Measurements from ENCODE around the gene NME4.

NME4 gene

DNA sequence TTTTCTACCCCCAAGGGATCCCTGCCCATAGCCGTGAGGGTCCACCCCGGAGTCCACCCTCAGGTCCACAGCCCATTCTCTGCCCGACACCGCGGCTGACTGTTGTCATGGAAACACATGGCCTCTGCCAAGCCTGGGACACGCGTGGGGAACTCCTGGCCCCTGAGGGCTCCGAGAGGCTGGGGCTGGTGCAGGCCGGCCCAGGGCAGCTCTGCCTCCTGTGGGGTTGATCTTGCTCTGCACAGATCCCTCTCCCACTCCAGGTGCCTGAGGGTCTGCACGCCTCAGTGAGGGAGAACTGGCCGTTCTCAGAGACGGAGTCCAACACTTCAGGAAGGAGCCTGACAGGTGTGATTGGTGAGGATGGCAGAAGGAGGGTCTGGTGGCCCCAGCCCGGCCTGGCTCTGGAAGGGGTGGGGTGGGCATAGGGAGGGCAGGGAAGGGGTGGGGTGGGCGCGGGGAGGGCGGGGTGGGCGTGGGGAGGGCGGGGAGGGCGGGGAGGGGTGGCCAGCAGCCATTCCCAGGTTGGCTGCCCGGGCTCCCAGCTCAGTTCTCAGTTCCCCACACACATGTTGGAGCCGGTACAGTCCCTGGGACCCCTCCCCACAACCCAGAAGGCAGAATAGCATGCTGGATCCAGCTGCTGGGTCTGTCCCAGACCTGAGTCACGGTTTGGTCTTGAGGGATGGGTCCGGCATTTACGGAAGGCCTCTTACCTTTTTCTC, 33.1 kb upstream of the NME4 start:
- DNase-seq (ENCODE audit: low read depth): no peak

DNA sequence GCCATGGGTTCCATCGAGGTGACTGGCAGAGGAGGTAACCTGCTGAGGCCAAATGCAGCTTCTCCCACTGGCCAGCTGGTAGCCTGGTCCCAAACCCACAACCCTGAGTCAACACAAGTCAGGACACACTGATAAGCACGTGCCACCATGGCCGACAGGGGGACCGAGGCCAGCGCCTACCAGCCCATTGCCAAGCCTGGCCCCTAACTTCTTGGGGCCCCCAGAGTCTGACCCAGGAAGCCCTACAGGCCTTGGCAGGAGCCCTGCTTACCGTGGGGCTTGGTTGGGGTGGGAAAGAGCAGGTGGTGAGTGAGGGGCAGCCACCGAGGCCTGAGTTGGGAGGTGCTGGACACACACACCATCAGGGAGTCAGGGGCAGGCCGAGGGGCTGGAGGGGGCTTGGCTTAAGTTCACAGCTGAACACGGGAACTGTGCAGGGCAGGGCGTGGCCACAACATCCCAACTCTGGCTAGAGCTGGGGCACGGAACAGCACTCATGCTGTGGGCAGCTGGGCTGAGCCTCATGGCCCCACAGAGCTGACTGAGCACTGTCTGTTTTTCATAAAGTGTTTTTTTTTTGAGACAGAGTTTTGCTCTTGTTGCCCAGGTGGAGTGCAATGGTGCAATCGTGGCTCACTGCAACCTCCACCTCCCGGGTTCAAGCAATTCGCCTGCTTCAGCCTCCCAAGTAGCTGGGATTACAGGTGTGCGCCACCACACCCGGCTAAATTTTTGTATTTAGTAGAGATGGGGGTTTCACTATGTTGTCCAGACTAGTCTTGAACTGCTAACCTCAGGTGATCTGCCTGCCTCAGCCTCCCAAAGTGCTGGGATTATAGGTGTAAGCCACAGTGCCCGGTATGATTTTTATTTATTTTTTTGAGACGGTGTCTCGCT, 32.2 kb upstream of the NME4 start:
- no peak for DNase-seq (ENCODE audit: low read depth)

DNA sequence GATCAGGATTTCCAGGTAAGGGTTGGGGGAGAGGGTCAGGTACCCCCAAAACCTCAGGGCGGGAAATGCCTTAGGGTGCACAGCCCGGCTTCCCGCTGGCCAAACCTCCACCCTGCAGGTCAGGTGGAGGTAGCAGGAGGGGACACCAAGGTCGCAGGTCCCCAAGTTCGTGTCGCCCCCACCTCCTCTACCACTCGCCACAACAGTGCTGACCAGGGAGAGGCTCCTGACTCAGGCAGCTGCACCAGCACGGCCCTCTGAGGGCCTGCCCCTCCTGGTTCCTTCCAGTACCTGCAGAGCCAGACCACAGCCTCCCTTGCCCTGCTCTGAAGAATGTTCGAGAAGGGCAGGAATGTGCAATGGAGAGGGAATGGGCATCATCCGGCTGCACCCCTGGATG, 30.5 kb upstream of the NME4 start:
- no peak for DNase-seq (ENCODE audit: low read depth)

DNA sequence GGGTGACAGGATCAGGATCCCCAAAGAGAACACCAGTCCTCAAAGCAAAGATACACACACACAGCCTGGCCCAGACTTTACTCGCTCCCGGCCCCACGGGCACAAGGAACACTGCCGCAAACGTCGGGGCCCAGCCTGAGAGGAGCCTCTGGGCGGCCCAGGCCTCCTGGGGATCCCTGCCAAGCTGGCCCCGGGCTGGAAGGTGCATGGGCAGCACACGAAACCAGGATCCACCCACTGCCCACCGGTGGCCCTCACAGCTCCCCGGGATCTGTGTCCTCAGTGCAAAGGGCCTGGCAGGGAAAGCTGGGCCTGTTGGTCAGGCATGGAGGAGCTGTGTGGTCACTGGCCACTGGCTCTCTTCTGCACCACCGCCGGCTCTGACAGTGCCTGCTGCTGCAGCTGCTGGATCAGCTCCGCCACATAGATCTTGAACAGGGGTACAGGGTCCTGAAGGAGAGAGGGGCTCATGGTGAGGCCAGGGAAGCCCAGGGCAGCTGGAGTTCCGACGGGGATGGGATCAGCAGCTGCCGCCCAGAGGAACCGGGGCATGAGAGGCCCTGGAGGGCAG, 29.6 kb upstream of the NME4 start:
- DNase-seq (ENCODE audit: low read depth): no peak

DNA sequence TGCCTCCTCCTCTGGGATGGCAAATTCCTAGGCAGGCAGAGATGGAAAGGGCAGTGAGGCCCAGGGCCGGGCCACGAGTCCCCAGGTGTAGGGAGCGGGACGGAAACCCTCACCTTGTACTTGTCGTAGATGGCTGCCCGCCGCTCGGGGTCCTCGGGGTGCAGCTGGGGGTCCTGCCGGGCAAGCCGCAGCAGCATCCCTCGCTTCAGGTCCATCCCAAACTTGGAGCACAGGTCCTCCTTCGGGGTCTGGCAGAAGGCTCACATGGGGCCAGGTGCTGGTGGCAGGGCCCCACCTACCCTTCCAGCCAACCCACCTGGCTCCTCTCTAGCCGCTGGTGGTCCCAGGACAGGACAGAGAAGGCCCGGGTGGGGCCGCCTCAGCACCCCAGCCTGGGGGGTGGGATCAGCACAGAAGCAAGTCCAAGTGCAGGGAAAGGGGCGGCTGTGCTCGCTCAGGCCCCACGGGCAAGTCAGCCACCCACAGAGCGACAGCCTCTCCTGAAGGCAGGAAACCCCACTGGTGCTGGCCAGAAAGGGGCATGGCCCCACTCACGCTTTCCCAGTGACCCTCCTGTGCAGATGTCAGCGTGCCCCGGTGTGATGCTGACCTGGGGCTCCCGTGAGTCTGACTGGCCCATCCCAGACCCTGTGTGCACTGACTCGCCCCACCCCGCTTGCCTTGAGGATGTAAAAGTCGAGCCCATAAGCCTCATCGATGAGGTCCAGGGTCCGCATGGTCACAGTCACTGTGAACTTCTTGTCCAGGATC, 28.4 kb upstream of the NME4 start:
- no peak for DNase-seq (ENCODE audit: low read depth)

DNA sequence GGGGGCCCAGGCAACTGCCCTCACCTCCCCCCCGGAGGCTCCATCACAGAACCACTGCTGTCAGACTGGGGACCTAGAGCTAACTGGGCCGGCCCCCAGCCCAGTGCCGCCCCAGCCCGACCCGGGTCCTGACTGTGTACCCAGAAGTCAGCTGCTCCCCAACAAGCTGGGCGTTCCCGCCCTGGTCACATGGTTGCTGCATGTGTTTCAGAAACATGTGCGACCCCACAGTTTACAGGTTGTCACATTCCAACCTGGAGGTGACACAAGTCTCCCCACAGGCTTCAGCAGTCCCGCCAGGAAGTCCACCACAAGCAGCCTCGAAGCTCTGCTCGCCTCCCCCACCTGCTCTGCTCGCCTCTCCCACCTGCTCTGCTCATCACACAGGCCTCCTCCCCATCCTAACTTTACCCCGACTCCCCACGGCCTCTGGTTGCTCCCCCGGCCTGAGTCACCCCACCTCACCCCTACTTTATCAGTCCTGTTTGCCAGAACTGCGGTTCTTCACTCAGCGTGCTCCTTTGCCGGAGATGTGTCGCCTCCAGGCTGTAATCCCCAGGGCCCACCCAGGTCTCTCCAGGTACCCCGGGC, 27.6 kb upstream of the NME4 start:
- DNase-seq (ENCODE audit: low read depth): no peak

DNA sequence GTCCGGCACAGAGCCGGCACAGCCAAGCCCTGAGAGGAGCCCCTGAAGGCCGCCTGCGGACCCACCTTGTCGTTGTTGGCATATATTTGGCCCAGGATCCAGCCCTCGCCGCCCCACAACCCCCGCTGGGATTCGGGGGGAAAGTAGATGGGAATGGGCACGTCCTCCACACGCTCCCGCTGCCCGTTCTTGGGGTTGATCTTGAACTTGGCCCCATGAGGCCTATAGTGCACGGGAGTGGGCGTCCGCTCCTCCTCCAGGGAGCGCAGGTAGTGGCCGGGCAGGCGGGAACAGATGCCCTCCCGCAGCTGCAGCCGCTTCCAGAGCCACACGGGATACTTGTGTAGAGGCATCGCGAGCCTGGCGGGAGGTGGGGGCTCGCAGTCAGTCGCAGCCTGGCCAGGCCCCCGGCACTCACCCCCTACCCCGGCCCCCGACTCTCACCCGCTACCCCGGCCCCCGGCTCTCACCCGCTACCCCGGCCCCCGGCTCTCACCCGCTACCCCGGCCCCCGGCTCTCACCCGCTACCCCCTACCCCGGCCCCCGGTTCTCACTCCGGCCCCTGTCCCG, 27.0 kb upstream of the NME4 start:
- no peak for DNase-seq (ENCODE audit: low read depth)

DNA sequence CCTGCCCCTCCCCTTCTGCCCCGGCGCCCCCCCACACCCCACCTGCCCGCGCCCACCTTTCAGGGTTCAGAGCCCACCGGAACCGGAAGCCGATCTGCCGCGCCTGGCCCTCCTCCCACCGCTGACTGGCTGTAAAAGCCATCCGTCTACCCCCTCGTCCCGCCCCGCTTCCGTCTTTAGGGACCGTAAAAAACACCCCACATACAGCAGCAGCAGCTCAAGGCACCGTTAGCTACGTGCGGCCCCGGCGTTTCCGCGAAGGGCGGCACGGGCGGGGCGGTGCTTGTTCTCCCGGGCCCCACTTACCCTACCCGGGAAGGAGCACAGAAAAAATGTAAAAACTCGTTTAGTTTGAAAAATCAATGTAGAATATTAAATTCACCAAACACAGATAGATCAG, 26.6 kb upstream of the NME4 start, which contains the start of gene MRPL28:
MRPL28 (minus strand) TSS at position 96 of the 400 bp plus-strand sequence. CDS start 320 bp downstream, outside the sequence.
- peak; percentile 88 for DNase-seq (ENCODE audit: low read depth)

DNA sequence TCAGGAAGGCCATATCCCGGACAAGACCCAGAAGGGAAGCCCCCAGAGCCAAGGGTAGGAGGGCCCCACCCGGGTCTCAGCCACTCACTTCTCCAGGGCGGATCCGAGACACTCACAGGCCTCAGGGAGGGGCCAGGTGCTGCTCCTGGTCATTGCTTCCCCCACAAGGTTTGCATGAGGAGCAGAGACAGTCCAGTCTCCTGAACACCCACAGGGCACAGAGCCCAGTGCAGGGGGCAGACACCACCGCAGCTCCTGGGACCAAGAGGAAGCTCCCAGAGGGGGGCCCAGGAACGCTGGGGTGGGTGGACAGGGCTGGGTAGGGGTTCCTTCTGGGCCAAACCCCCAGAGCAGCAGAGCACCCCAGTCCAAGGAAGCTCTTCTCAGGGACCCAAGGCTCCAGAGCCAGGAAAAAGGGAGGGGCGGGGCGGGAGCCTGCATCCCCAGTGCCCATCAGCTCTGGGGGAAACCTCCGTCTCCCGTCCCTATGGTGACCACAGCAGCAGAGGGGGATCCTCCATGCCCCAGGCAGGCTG, 26.0 kb upstream of the NME4 start:
- no peak for DNase-seq (ENCODE audit: low read depth)

DNA sequence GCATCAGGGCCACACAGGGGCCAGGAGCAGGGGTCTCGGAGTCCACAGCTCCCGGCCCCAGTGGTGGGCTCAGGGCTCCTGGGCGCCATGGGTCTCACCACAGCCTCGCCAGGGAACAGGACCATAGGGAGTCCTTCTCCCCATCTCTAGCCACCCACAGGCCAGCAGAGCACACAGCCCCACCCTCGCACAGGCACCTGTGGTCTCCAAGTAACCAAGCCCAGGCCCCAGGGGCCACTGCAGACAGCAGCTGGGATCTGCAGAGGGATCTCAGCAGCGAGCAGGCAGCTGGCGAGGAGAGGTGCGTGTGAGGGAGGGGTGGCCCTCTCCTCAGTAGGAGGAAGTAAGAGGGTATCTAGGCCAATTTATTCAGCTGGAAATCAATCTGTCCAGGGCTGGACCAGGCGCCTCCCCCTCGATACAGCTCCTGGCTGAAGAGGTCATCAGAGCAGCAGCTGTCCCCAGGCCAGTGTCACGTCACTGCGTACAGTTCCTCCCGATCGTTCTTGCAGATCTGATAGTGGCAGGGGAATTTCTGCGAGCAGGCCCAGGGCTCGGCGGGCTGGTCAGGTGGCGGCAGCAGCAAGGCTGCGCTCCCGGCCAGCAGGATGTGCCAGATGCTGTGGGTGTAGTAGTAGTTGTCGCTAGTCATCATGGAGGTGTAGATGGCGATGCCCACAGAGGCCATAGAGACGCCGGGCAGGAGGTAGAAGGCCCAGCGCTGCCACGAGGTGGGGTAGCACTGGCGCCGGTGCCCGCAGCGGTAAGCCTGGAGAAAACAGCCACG, 25.3 kb upstream of the NME4 start:
- no peak for DNase-seq (ENCODE audit: low read depth)

DNA sequence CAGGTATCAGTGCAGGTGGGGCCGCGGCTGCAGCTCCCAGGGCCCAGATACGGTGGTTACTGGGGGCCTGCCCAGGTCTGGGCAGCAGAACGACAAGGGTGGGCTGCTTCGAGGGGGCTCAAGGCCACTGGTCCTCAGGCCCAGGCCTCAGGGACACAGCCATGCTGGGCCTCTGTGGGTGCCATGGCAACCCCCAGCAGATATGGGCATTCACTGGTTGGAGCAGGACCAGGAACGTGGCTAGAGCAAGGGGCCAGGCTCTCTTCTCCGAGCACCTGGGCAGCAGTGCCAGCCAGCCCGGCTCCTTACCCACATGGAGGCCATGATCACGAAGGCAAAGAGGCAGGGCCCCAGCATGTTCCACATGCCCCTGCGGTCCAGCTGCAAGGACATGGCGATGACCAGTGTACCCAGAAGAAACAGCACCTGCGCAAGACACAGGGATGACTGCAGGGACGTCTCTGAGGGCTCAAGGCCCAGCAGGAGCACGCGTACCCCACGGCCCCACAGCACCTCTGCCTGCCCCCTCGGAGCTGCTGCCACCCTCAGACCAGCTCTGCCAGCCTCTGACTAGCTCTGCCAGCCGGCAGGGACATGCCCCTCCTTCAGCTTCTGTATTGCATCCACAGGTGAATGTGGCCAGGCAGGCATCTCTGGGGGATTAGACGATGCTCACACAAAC, 24.6 kb upstream of the NME4 start:
- no peak for DNase-seq (ENCODE audit: low read depth)

DNA sequence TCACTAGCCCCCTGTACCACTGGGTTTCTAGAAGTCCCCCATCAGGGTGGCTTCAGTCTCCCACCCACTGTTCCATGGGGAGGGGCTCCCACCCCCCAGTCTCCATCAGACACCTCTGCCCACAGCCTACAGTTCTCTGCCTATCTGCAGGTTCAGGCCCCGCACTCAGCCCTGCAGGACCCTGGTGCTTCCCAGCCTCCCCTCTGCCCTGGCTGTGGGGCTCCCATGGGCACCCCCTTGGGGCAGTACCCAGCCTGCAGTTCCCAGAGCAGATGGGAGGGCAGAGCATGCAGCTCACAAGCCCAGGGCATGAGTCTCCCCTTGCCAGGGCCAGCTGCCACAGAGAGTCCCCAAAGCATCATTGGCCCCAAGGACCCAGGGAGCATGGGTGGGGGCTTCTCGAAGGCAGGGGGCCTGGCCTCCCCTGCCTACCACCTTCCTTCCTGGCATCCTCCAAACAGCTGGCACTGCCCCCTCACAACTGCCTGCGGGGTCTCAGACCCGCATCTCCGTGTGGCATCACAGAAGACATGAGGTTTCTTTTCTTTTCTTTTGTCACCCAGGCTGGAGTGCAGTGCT, 23.9 kb upstream of the NME4 start:
- DNase-seq (ENCODE audit: low read depth): no peak

DNA sequence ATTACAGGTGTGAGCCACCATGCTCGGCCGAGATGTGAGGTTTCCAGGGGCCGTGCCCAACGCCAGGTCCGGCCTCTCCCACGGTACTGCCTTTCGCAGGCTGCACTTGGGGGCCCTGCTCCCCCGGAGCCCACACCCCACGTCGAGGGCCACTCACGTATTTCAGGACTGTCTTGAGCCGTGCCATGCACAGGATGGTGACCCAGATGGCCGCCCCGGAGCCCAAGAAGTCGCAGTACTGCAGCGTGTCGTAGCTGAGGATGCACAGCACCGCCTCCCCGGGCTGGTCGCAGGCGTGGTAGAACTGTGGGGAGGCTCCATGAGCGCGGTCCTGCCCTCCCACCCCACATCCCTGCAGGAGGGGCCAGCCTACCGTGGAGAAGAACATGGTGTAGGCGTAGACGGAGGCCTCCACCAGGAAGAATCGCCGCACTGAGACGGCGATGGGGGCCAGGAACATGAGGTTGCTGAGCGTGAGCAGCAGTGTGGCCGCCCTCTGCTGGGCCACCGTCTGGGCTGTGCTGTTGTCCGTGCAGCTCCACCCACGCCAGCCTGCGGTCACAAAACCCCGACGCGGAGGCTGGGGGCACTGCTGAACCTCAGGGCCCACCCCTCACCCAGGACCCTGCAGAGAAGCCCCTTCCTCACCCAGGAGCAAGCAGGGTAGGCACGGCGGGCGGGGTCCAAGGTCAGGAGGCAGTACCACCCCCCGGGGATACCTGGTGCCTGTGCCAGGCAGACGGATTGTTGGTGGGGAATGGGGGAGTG, 23.0 kb upstream of the NME4 start:
- no peak for DNase-seq (ENCODE audit: low read depth)

DNA sequence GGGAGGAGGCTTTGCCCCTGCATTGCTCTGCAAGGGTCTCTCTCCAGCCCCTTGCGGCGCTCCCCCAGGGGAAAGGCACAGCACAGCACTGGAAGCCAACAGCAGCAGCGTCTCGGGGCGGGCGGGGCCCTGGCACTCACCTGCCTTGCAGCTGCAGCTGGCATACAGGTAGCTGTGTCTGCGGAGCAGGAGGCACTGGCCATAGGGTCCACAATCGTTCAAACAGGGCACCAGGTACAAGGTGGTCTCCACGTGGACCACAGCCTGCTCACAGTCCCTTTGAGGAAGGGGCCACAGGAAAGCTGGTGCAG, 22.4 kb upstream of the NME4 start:
- DNase-seq (ENCODE audit: low read depth): no peak

DNA sequence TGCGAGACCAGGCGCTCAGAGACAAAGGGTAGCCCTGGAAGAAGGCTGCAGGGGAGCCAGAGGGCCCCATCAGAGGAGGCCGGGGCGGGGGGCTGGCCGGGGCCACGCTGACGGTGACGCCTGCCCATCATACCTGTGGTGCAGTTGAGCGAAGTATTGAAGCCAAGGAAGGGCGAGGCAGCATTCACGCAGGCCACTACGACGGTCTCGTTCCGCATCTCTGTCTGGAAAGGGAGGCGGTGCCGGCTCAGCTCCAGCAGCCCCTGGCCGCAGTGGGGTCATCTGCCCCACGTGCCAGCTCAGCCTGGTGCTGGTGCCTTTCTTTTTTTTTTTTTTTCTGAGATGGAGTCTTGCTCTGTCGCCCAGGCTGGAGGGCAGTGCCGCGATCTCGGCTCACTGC, 21.8 kb upstream of the NME4 start:
- no peak for DNase-seq (ENCODE audit: low read depth)

DNA sequence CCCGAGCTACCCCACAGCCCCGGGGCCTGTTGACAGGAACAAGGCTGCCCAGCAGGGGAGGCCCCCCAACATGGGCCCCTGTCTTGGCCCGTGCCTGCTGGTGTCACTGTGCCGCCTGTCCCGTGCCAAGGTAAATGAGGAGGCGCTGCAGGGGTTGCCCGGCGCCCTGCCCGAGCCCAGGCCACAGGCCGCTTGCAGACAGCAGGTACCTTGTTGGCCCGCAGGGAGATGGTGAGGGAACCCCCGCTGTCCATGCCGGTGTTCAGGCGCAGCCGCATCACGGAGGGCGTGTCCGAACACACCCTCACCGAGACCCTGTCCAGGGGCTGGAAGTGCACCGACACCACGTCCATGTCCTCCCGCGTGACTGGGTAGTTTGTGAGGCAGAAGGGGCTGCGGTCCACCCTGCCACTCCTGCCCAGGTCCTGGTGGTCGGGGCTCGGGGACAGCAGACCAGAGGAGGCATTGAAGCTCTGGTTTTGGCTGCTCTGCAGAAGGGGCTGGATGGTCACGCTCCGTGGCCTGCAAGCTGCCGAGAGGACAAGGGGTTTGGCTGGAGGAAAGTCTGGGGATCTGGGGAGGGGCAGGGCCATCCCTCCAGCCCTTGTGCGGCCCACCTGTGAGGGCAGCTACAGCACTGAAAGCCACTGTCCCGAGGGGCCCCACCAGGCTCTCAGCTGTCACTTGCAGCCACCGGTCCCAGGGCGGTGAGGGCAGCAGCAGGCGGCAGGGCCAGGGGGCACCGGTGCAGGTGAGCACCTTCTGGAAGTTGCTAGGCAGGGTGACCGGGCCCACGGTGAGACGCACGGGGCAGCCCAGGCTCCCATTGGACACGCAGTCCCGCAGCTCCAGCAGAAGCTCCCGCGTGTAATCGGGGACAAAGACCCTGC, 20.8 kb upstream of the NME4 start:
- no peak for DNase-seq (ENCODE audit: low read depth)

DNA sequence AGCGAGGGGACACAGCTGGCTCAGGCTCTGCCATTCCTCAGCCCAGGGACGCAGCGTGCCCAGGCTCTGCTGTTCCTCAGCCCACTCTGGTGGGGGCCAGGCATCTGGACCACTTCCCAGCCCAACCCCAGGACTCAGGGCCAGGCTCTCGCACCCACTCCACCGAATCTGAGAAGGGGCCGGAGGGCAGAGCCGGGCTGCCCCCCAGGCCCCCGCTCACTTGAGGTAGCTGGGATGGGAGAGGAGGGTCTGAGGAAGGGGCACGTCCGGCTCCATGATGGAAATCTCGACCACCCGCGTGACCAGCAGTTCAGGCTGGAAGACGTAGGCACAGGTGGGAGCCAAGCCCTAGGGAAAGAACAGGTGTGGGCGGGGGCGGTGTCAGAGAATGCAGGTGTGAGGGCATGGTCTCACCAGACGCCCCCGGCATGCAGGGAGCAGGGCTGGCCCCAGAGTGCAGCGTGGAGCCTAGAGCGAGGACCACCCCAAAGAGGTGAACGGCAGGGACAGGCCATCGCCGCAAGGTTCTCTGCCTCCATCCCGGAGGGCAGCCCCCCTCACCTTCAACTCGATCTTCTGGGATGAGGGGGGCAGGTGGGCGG, 20.1 kb upstream of the NME4 start:
- DNase-seq (ENCODE audit: low read depth): no peak
